Tibial nerve (tissue), 3 donors: ENCODE data around the gene ROBO1.

Experiments
- POLR2A ChIP-seq, 2 donors: fragments of 450-650 bp; IDR thresholded peaks; one replicate each; pipeline ENCODE4 v1.6.1; 2017; ENCODE audit warnings: antibody characterized with exemption in 2 of 2, mild to moderate bottlenecking in 2 of 2, moderate library complexity in 2 of 2
- TF ChIP-seq, protein P1 (sequence below), 5 experiments: fragments of 200-600 bp in 3 of 5; fragments of 450-650 bp in 2 of 5; sonication (generic) in 3 of 5; IDR thresholded peaks; one replicate each; pipeline ENCODE4 v1.5.1; 2016 to 2019; ENCODE audit warnings: antibody characterized with exemption in 5 of 5, mild to moderate bottlenecking in 3 of 5, moderate library complexity in 2 of 5

DNA sequence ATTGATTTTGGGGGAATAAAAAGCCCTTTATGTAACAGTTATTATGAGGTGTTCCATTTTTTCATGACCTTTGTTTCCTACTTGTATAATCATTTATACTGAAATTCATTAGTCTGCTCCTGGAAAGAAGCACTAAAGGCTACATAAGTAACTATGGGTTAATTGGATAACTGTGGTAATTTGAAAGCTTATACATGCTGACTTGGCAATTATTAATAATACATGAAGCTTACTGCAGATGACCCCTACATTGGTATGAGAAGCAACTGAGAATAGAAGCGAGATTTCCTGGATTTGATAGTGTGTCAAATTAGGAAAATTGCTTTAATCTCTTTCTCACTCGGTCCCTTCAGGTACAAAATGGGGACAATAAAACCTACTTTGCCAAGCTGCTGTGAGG lies 658.0 kb downstream of the ROBO1 start:
- TF ChIP-seq, protein P1, sequence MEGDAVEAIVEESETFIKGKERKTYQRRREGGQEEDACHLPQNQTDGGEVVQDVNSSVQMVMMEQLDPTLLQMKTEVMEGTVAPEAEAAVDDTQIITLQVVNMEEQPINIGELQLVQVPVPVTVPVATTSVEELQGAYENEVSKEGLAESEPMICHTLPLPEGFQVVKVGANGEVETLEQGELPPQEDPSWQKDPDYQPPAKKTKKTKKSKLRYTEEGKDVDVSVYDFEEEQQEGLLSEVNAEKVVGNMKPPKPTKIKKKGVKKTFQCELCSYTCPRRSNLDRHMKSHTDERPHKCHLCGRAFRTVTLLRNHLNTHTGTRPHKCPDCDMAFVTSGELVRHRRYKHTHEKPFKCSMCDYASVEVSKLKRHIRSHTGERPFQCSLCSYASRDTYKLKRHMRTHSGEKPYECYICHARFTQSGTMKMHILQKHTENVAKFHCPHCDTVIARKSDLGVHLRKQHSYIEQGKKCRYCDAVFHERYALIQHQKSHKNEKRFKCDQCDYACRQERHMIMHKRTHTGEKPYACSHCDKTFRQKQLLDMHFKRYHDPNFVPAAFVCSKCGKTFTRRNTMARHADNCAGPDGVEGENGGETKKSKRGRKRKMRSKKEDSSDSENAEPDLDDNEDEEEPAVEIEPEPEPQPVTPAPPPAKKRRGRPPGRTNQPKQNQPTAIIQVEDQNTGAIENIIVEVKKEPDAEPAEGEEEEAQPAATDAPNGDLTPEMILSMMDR (IDR thresholded peaks at IDR 0.05) = no peak
- no peak for TF ChIP-seq POLR2A (IDR thresholded peaks at IDR 0.05)
